ENCODE measurements around the gene SNAP23. TPM values are rescaled to one million over a fixed set of nuclear protein-coding genes. Genes with fewer than 3 reads are reported as not detected.
"Not testable (repeated sequence)": the region's sequence is repeated elsewhere in the genome, so short reads cannot be mapped to it uniquely, and the experiment has no call there.

SNAP23 gene
- total RNA-seq, 3 donors from 2014 or later: 65.3 to 97.9 (median 90.3) TPM

GRCh38 chr15:42549032-42549491, 53.6 kb downstream of the SNAP23 start:
- no peak for TF ChIP-seq CTCF (IDR thresholded peaks at IDR 0.05)
- H3K36me3 ChIP-seq (ENCODE audit: low read depth): peaks cover 4% of the 10 kb centered on the region
- DNase-seq: no peak
- H3K4me3 ChIP-seq: peak overlapping the region; percentile 90
- H3K9me3 ChIP-seq: no peaks in the 10 kb centered on the region
- peak; percentile 42 for ATAC-seq
- intact Hi-C loops (cut with DNase I, micrococcal nuclease): loop anchor here in 1 of 2 donors (10.0 kb wide), 1 partner anchor 106 kb away; no protein-coding TSS in a partner anchor
- H3K4me1 ChIP-seq (ENCODE audit: low read depth): peaks cover 22% of the 10 kb centered on the region

GRCh38 chr15:42549741-42550392, 54.4 kb downstream of the SNAP23 start:
- Histone ChIP-seq H3K9me3 (no peaks in the 10 kb centered on the region), H3K36me3 (ENCODE audit: low read depth) (no peaks in the 10 kb centered on the region), H3K4me3 (no peak overlapping the region), H3K4me1 (ENCODE audit: low read depth) (peaks cover 22% of the 10 kb centered on the region)
- no peak for TF ChIP-seq CTCF (IDR thresholded peaks at IDR 0.05)
- DNase-seq: no peak
- no peak for ATAC-seq
- intact Hi-C loops (cut with DNase I, micrococcal nuclease): loop anchor here in 1 of 2 donors (10.0 kb wide), 1 partner anchor 105 kb away; no protein-coding TSS in a partner anchor

GRCh38 chr15:42553554-42553953, 58.1 kb downstream of the SNAP23 start:
- intact Hi-C loops (cut with DNase I, micrococcal nuclease): no loop called here
- Histone ChIP-seq H3K9me3 (no peaks in the 10 kb centered on the region), H3K4me3 (no peak overlapping the region), H3K4me1 (ENCODE audit: low read depth) (peaks cover 12% of the 10 kb centered on the region), H3K36me3 (ENCODE audit: low read depth) (no peaks in the 10 kb centered on the region)
- DNase-seq (no peak), ATAC-seq (no peak)
- TF ChIP-seq CTCF (IDR thresholded peaks at IDR 0.05): no peak

- H3K4me1 ChIP-seq (ENCODE audit: low read depth); H3K9me3 ChIP-seq; ATAC-seq; DNase-seq; H3K4me3 ChIP-seq; intact Hi-C loops (cut with DNase I, micrococcal nuclease); H3K36me3 ChIP-seq (ENCODE audit: low read depth): not testable (repeated sequence)
Measured at GRCh38 chr15:42556550-42557207, 61.2 kb downstream of the SNAP23 start.

GRCh38 chr15:42558739-42559138, 63.3 kb downstream of the SNAP23 start:
- DNase-seq (no peak), ATAC-seq (no peak)
- intact Hi-C loops (cut with DNase I, micrococcal nuclease): no loop called here
- TF ChIP-seq CTCF (IDR thresholded peaks at IDR 0.05): no peak
- Histone ChIP-seq H3K36me3 (ENCODE audit: low read depth) (peaks cover 4% of the 10 kb centered on the region), H3K4me1 (ENCODE audit: low read depth) (no peaks in the 10 kb centered on the region), H3K4me3 (no peak overlapping the region), H3K9me3 (no peaks in the 10 kb centered on the region)
